ENCODE results near the gene ZSWIM5.

The ZSWIM5 gene

GRCh38 chr1:45191418-45191783, 15.0 kb downstream of the ZSWIM5 start:
- POLR2A ChIA-PET, result interaction anchor here (1.0 kb wide), 1 partner anchor 329 kb away, joined by 3 read pairs; no protein-coding TSS in a partner anchor
- Histone ChIP-seq H3K27ac (ENCODE audit: extremely low read depth, low read depth, low read length) (no peak overlapping the region), H3K4me3 (ENCODE audit: low read depth, low read length) (no peak overlapping the region), H3K36me3 (ENCODE audit: control insufficient read depth in 2 of 2, insufficient read depth in 1 of 2, low read length in 2 of 2) (no peaks in the 10 kb centered on the region), H3K4me1 (ENCODE audit: control insufficient read depth, insufficient read depth, low read length) (peaks cover 5% of the 10 kb centered on the region; the same call in 1 of the 2 replicates), H3K9me3 (ENCODE audit: control insufficient read depth, insufficient read depth, low read depth, low read length) (no peaks in the 10 kb centered on the region)
- CTCF ChIA-PET, result interaction anchor here (0.5 kb wide), 1 partner anchor 43 kb away, joined by 7 read pairs; no protein-coding TSS in a partner anchor
- no peak for TF ChIP-seq BCL11A (tag by site-specific recombination; IDR thresholded peaks at IDR 0.05; ENCODE audit: low read depth)
- no peak for TF ChIP-seq SP7 (tag by site-specific recombination; IDR thresholded peaks at IDR 0.05)
- 0 out of 2 replicates have a peak, but pooled peaks have one; percentile 46 for TF ChIP-seq ZNF768 (tag by site-specific recombination; IDR thresholded peaks at IDR 0.05)

DNA sequence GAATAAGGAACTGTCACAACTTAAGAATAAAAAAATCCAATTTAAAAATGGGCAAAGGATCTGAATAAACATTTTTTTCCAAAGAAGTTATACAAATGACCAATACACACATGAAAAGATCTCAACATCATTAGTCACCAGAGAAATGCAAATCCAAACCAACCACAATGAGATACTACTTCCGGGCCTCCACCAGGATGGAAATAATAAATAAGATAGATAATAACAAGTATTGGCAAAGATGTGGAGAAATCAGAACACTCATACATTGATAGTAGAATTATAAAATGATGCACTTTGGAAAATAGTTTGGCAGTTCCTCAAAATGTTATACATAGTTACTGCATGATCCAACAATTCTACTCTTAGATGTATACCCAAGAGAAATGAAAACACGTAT, 18.7 kb downstream of the ZSWIM5 start:
- Histone ChIP-seq H3K4me3 (ENCODE audit: low read depth, low read length) (no peak overlapping the region), H3K27ac (ENCODE audit: extremely low read depth, low read depth, low read length) (no peak overlapping the region), H3K4me1 (ENCODE audit: control insufficient read depth, insufficient read depth, low read length) (peaks cover 5% of the 10 kb centered on the region; the same call in 1 of the 2 replicates), H3K36me3 (ENCODE audit: control insufficient read depth in 2 of 2, insufficient read depth in 1 of 2, low read length in 2 of 2) (no peaks in the 10 kb centered on the region), H3K9me3 (ENCODE audit: control insufficient read depth, insufficient read depth, low read depth, low read length) (no peaks in the 10 kb centered on the region)
- TF ChIP-seq ZNF837 (tag by site-specific recombination; IDR thresholded peaks at IDR 0.05) (no peak), ZNF549 (tag by site-specific recombination; IDR thresholded peaks at IDR 0.05) (no peak), ZNF112 (tag by site-specific recombination; IDR thresholded peaks at IDR 0.05) (no peak), ZNF211 (tag by site-specific recombination; IDR thresholded peaks at IDR 0.05; ENCODE audit: low read depth) (no peak), ZNF239 (tag by site-specific recombination; IDR thresholded peaks at IDR 0.05) (no peak), ZNF692 (tag by site-specific recombination; IDR thresholded peaks at IDR 0.05) (no peak), ZNF202 (tag by site-specific recombination; IDR thresholded peaks at IDR 0.05; ENCODE audit: borderline replicate concordance) (no peak), ZNF670 (tag by site-specific recombination; IDR thresholded peaks at IDR 0.05; ENCODE audit: low read depth) (no peak), SCRT1 (tag by site-specific recombination; IDR thresholded peaks at IDR 0.05; ENCODE audit: borderline replicate concordance) (no peak), ZNF776 (tag by site-specific recombination; IDR thresholded peaks at IDR 0.05; ENCODE audit: borderline replicate concordance) (no peak), HIC1 (tag by site-specific recombination; IDR thresholded peaks at IDR 0.05) (no peak), ZNF174 (tag by site-specific recombination; IDR thresholded peaks at IDR 0.05) (no peak), REPIN1 (tag by site-specific recombination; IDR thresholded peaks at IDR 0.05; ENCODE audit: low read depth) (no peak), MYNN (tag by site-specific recombination; IDR thresholded peaks at IDR 0.05; ENCODE audit: borderline replicate concordance) (no peak), ZNF404 (tag by site-specific recombination; IDR thresholded peaks at IDR 0.05) (no peak)
- TF ChIP-seq, protein P1, sequence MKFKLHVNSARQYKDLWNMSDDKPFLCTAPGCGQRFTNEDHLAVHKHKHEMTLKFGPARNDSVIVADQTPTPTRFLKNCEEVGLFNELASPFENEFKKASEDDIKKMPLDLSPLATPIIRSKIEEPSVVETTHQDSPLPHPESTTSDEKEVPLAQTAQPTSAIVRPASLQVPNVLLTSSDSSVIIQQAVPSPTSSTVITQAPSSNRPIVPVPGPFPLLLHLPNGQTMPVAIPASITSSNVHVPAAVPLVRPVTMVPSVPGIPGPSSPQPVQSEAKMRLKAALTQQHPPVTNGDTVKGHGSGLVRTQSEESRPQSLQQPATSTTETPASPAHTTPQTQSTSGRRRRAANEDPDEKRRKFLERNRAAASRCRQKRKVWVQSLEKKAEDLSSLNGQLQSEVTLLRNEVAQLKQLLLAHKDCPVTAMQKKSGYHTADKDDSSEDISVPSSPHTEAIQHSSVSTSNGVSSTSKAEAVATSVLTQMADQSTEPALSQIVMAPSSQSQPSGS (tag by site-specific recombination; IDR thresholded peaks at IDR 0.05; ENCODE audit: low read depth), result no peak
- TF ChIP-seq, protein P2, sequence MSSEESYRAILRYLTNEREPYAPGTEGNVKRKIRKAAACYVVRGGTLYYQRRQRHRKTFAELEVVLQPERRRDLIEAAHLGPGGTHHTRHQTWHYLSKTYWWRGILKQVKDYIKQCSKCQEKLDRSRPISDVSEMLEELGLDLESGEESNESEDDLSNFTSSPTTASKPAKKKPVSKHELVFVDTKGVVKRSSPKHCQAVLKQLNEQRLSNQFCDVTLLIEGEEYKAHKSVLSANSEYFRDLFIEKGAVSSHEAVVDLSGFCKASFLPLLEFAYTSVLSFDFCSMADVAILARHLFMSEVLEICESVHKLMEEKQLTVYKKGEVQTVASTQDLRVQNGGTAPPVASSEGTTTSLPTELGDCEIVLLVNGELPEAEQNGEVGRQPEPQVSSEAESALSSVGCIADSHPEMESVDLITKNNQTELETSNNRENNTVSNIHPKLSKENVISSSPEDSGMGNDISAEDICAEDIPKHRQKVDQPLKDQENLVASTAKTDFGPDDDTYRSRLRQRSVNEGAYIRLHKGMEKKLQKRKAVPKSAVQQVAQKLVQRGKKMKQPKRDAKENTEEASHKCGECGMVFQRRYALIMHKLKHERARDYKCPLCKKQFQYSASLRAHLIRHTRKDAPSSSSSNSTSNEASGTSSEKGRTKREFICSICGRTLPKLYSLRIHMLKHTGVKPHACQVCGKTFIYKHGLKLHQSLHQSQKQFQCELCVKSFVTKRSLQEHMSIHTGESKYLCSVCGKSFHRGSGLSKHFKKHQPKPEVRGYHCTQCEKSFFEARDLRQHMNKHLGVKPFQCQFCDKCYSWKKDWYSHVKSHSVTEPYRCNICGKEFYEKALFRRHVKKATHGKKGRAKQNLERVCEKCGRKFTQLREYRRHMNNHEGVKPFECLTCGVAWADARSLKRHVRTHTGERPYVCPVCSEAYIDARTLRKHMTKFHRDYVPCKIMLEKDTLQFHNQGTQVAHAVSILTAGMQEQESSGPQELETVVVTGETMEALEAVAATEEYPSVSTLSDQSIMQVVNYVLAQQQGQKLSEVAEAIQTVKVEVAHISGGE (tag by site-specific recombination; conservative IDR thresholded peaks at IDR 0.05; ENCODE audit: low read depth), result no peak
- TF ChIP-seq, protein P3, sequence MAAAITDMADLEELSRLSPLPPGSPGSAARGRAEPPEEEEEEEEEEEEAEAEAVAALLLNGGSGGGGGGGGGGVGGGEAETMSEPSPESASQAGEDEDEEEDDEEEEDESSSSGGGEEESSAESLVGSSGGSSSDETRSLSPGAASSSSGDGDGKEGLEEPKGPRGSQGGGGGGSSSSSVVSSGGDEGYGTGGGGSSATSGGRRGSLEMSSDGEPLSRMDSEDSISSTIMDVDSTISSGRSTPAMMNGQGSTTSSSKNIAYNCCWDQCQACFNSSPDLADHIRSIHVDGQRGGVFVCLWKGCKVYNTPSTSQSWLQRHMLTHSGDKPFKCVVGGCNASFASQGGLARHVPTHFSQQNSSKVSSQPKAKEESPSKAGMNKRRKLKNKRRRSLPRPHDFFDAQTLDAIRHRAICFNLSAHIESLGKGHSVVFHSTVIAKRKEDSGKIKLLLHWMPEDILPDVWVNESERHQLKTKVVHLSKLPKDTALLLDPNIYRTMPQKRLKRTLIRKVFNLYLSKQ (tag by site-specific recombination; IDR thresholded peaks at IDR 0.05; ENCODE audit: borderline replicate concordance), result no peak
- TF ChIP-seq, protein P4, sequence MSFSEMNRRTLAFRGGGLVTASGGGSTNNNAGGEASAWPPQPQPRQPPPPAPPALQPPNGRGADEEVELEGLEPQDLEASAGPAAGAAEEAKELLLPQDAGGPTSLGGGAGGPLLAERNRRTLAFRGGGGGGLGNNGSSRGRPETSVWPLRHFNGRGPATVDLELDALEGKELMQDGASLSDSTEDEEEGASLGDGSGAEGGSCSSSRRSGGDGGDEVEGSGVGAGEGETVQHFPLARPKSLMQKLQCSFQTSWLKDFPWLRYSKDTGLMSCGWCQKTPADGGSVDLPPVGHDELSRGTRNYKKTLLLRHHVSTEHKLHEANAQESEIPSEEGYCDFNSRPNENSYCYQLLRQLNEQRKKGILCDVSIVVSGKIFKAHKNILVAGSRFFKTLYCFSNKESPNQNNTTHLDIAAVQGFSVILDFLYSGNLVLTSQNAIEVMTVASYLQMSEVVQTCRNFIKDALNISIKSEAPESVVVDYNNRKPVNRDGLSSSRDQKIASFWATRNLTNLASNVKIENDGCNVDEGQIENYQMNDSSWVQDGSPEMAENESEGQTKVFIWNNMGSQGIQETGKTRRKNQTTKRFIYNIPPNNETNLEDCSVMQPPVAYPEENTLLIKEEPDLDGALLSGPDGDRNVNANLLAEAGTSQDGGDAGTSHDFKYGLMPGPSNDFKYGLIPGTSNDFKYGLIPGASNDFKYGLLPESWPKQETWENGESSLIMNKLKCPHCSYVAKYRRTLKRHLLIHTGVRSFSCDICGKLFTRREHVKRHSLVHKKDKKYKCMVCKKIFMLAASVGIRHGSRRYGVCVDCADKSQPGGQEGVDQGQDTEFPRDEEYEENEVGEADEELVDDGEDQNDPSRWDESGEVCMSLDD (tag by site-specific recombination; IDR thresholded peaks at IDR 0.05), result no peak
- CTCF ChIA-PET, result interaction anchor here (1.5 kb wide), 1 partner anchor 112 kb away, joined by 3 read pairs; no protein-coding TSS in a partner anchor
- POLR2A ChIA-PET, result no interaction called here

All from HEK293 (cell line).